NCI-H128 (cell line): ENCODE measurements around the gene SNX11.
A peak's percentile ranks its signal among the peaks of the same experiment; 100 is the strongest.

Experiments used
- DNase-seq: peaks from one replicate; lab custom pipeline; 2025; ENCODE audit not compliant: unreplicated experiment; lab: John Stamatoyannopoulos, UW

The SNX11 gene

GRCh38 chr17:48095611-48096010, 12.0 kb upstream of the SNX11 start:
- no peak for DNase-seq

GRCh38 chr17:48100160-48100559, 7.4 kb upstream of the SNX11 start:
- no peak for DNase-seq

GRCh38 chr17:48100591-48101011, 7.0 kb upstream of the SNX11 start:
- DNase-seq: no peak

GRCh38 chr17:48101012-48101720, 6.4 kb upstream of the SNX11 start, which contains the start of gene CBX1:
Gene CBX1 (minus strand): TSS chr17:48101478. CDS start chr17:48077004, 24,474 bp downstream.
- DNase-seq: peak; percentile 78

- DNase-seq: no peak
Observed at GRCh38 chr17:48102043-48102750, 5.4 kb upstream of the SNX11 start.

- no peak for DNase-seq
Observed at GRCh38 chr17:48102798-48103715, 4.5 kb upstream of the SNX11 start.

GRCh38 chr17:48104440-48104839, 3.1 kb upstream of the SNX11 start:
- DNase-seq: no peak

- DNase-seq: no peak
Observed at GRCh38 chr17:48106802-48107136, 797 bp upstream of the SNX11 start.

- no peak for DNase-seq
Observed at GRCh38 chr17:48110761-48111160, 3.2 kb downstream of the SNX11 start.

GRCh38 chr17:48111937-48112241, 4.3 kb downstream of the SNX11 start:
- no peak for DNase-seq

- no peak for DNase-seq
Observed at GRCh38 chr17:48113201-48113676, 5.7 kb downstream of the SNX11 start.

- DNase-seq: no peak
Observed at GRCh38 chr17:48121923-48122664, 14.5 kb downstream of the SNX11 start.

- no peak for DNase-seq
Observed at GRCh38 chr17:48122665-48123045, 15.1 kb downstream of the SNX11 start.

GRCh38 chr17:48123111-48123510, 15.5 kb downstream of the SNX11 start:
- no peak for DNase-seq

GRCh38 chr17:48123776-48124388, 16.3 kb downstream of the SNX11 start:
- no peak for DNase-seq

- no peak for DNase-seq
Observed at GRCh38 chr17:48125829-48126531, 18.4 kb downstream of the SNX11 start.

- DNase-seq: no peak
Observed at GRCh38 chr17:48126532-48126850, 18.9 kb downstream of the SNX11 start.

- no peak for DNase-seq
Observed at GRCh38 chr17:48127371-48128051, 19.9 kb downstream of the SNX11 start.

GRCh38 chr17:48128400-48128799, 20.8 kb downstream of the SNX11 start:
- no peak for DNase-seq

- no peak for DNase-seq
Observed at GRCh38 chr17:48129981-48130380, 22.4 kb downstream of the SNX11 start.
